GM19240 (cell line): ENCODE results near the gene WFIKKN1.

Experiments used
- DNase-seq: peaks from one replicate; pipeline ENCODE4 v3.0.0; 2011; ENCODE audit warnings: low spot score; ENCODE audit not compliant: insufficient read length

WFIKKN1 gene

GRCh38 chr16:683396-684070, 52.7 kb downstream of the WFIKKN1 start:
- no peak for DNase-seq
